Measurements from ENCODE around the gene TRIM47.

DNA sequence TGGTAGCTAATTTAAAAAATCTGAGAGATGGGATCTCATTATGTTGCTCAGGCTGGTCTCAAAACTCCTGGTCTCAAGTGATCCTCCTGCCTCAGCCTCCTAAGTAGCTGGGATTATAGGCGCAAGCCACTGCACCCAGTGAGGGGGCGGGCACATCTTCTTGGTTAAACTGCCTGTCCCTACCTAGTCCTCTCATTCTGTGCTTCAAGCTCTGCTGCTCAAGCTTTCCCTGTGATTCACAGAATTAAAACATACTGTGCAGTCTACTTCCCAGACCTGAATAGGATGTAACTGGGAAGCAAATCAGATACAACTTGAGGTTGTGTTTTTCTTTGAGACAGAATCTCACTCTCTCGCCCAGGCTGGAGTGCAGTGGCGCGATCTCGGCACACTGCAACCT, 24.0 kb upstream of the TRIM47 start:
- TF ChIP-seq, protein P1, sequence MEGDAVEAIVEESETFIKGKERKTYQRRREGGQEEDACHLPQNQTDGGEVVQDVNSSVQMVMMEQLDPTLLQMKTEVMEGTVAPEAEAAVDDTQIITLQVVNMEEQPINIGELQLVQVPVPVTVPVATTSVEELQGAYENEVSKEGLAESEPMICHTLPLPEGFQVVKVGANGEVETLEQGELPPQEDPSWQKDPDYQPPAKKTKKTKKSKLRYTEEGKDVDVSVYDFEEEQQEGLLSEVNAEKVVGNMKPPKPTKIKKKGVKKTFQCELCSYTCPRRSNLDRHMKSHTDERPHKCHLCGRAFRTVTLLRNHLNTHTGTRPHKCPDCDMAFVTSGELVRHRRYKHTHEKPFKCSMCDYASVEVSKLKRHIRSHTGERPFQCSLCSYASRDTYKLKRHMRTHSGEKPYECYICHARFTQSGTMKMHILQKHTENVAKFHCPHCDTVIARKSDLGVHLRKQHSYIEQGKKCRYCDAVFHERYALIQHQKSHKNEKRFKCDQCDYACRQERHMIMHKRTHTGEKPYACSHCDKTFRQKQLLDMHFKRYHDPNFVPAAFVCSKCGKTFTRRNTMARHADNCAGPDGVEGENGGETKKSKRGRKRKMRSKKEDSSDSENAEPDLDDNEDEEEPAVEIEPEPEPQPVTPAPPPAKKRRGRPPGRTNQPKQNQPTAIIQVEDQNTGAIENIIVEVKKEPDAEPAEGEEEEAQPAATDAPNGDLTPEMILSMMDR (IDR thresholded peaks at IDR 0.05; ENCODE audit: low read length), result no peak
- TF ChIP-seq EZH2 (IDR thresholded peaks at IDR 0.05; ENCODE audit: borderline replicate concordance, low read length), result no peak
